Peyer's patch (tissue), 4 donors: ENCODE measurements around the gene NFKBIB. TPM values are rescaled to one million over a fixed set of nuclear protein-coding genes. Genes with fewer than 3 reads are reported as not detected.

ENCODE experiments used
- DNase-seq, 3 donors: peaks; one replicate each; pipeline ENCODE4 v3.0.0-alpha.2; 2017 to 2019
- H3K27ac ChIP-seq, 4 donors: fragments of 200-600 bp; sonication (generic); one replicate each; pipeline ENCODE4 v1.5.1; 2016 to 2019
- H3K27me3 ChIP-seq, 2 donors: fragments of 200-600 bp; sonication (generic); one replicate each; pipeline ENCODE4 v1.5.1; 2019
- H3K36me3 ChIP-seq, 3 donors: fragments of 200-600 bp; sonication (generic); one replicate each; pipeline ENCODE4 v1.5.1; 2016 to 2019
- H3K4me1 ChIP-seq, 4 donors: fragments of 200-600 bp; sonication (generic); one replicate each; pipeline ENCODE4 v1.5.1; 2016 to 2019
- H3K4me3 ChIP-seq, 4 donors: fragments of 200-600 bp; sonication (generic); 1 replicate in 3 of 4; 2 replicates in 1 of 4; pipeline ENCODE4 v1.5.1; 2016 to 2019; ENCODE audit warnings: mild to moderate bottlenecking in 1 of 4
- H3K9me3 ChIP-seq, 4 donors: fragments of 200-600 bp; sonication (generic); one replicate each; pipeline ENCODE4 v1.5.1; 2016 to 2019; ENCODE audit warnings: mild to moderate bottlenecking in 1 of 4
- POLR2A ChIP-seq, 2 donors: fragments of 450-650 bp; IDR thresholded peaks; one replicate each; pipeline ENCODE4 v1.5.1; 2017; ENCODE audit warnings: antibody characterized with exemption in 2 of 2, mild to moderate bottlenecking in 2 of 2, moderate library complexity in 2 of 2
- total RNA-seq, 4 donors: library from RNA; depleted of rRNA; stranded (reverse); fragments of >200 nt; gene quantifications; one replicate each; pipeline ENCODE4 v1.1.0, GENCODE V29; 2016
- TF ChIP-seq, protein P1 (sequence below), 6 experiments: fragments of 450-650 bp in 4 of 6; fragments of 200-600 bp in 2 of 6; sonication (generic) in 1 of 6; IDR thresholded peaks; one replicate each; pipeline ENCODE4 v1.5.1; 2017 to 2019; ENCODE audit warnings: antibody characterized with exemption in 6 of 6, mild to moderate bottlenecking in 3 of 6, moderate library complexity in 1 of 6

NFKBIB gene
- total RNA-seq, 4 donors from 2014 or later: 12.4 to 27.7 (median 22.8) TPM

DNA sequence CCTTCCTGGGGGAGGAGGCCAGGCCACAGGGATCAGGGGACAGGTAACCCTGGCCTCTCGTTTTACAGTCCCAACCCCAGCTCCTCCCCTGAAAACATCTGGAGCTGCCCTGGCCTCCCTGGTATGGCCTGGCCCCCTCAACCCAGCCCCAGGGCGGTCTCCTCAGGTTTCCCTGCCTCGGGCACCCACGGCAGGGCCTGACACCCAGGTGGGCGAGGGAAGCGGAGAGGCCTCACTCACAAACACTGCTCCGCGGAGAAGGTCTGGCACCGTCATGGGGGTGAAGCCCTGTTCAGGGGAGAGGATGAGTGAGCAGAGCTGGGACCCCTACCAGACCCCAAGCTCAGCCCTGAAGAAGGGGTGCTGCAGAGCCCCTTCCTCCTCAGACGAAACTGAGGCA is 18.8 kb downstream of the NFKBIB start:
- Histone ChIP-seq H3K4me1 (no peaks in the 10 kb centered on the region), H3K4me3 (no peak overlapping the region), H3K27ac (no peak overlapping the region), H3K9me3 (no peaks in the 10 kb centered on the region), H3K36me3 (peaks cover 0 to 15% (median 0%) of the 10 kb centered on the region in 3 donors), H3K27me3 (no peaks in the 10 kb centered on the region)
- TF ChIP-seq POLR2A (IDR thresholded peaks at IDR 0.05): no peak
- TF ChIP-seq, protein P1, sequence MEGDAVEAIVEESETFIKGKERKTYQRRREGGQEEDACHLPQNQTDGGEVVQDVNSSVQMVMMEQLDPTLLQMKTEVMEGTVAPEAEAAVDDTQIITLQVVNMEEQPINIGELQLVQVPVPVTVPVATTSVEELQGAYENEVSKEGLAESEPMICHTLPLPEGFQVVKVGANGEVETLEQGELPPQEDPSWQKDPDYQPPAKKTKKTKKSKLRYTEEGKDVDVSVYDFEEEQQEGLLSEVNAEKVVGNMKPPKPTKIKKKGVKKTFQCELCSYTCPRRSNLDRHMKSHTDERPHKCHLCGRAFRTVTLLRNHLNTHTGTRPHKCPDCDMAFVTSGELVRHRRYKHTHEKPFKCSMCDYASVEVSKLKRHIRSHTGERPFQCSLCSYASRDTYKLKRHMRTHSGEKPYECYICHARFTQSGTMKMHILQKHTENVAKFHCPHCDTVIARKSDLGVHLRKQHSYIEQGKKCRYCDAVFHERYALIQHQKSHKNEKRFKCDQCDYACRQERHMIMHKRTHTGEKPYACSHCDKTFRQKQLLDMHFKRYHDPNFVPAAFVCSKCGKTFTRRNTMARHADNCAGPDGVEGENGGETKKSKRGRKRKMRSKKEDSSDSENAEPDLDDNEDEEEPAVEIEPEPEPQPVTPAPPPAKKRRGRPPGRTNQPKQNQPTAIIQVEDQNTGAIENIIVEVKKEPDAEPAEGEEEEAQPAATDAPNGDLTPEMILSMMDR (IDR thresholded peaks at IDR 0.05): no peak
- DNase-seq: peak in 1 of 3 donors; percentile 47

DNA sequence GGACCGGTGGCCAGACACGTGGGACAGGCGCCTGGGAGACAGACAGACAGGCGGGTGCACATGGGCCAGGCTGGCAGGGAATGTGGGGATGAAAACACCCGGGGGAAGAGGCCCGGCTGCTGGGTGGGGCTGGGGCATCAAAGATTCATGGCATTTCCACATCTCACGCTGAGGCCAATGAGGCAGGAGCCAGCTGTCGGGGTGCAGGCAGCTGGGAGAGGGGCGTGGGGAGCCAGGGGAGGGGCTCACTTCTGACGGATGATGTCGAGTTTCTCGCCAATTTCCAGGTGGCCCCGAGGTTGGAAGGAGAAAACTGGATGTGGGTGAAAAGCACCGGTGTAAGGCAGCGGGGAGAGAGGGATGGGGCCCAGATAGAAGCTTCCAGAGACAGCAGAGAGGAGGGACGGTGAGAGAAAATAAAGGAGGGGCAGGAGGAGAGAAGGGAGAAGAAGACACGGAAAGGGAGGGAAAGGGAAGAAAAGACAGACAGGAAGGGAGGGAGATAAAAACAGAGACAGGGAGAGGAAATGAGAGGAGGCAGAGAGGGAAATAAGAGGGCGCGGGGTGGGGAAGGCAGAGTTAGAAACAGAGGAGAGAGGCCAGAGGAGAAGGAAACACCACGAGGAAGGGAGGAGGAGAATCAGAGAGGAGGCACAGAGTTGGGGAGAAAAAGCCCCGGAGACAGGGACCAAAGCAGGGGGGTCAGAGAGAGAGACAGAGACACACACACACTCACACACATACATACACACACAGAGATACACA is 20.2 kb downstream of the NFKBIB start:
- DNase-seq: peak in 1 of 3 donors; percentile 19
- no peak for TF ChIP-seq POLR2A (IDR thresholded peaks at IDR 0.05)
- TF ChIP-seq, protein P1 (IDR thresholded peaks at IDR 0.05): no peak
- Histone ChIP-seq H3K27ac (no peak overlapping the region), H3K4me3 (no peak overlapping the region), H3K9me3 (no peaks in the 10 kb centered on the region), H3K27me3 (no peaks in the 10 kb centered on the region), H3K36me3 (peaks cover 0 to 24% (median 0%) of the 10 kb centered on the region in 3 donors), H3K4me1 (no peaks in the 10 kb centered on the region)

DNA sequence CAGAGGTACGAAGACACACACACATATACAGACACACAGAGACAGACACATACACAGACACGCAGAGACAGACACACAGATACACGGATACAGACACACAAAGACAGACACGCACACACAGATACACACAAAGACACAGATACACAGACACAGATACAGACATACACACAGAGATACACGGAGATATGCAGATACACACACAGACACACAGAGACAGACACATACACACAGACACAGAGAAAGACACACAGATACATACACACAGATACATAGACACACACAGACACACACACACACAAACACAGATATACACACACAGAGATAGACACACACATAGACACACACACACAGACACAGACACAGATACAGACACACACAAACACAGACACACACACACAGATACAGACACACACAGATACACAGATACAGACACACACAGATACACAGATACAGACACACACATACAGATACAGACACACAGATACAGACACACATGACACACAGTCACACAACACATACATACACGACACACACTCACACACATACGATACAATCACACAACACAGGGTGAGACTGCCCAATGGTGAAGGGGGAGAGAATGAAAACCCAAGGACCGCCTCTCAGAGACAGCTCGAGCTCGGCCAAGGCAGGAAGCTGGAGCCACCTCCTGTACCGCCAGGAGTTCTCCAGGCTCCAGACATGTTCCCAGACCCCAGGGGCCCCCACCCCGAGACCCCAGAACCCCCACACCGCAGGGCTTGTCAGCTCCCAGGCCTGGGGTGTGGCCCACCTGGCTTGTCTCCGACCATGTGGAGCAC is 21.0 kb downstream of the NFKBIB start:
- H3K4me1 ChIP-seq: no peaks in the 10 kb centered on the region
- H3K27ac ChIP-seq: no peak overlapping the region
- TF ChIP-seq POLR2A (IDR thresholded peaks at IDR 0.05): no peak
- TF ChIP-seq, protein P1 (IDR thresholded peaks at IDR 0.05): no peak
- no peaks in the 10 kb centered on the region for H3K27me3 ChIP-seq
- H3K4me3 ChIP-seq: no peak overlapping the region
- H3K9me3 ChIP-seq: no peaks in the 10 kb centered on the region
- peaks cover 0 to 30% (median 0%) of the 10 kb centered on the region in 3 donors for H3K36me3 ChIP-seq
- no peak for DNase-seq

DNA sequence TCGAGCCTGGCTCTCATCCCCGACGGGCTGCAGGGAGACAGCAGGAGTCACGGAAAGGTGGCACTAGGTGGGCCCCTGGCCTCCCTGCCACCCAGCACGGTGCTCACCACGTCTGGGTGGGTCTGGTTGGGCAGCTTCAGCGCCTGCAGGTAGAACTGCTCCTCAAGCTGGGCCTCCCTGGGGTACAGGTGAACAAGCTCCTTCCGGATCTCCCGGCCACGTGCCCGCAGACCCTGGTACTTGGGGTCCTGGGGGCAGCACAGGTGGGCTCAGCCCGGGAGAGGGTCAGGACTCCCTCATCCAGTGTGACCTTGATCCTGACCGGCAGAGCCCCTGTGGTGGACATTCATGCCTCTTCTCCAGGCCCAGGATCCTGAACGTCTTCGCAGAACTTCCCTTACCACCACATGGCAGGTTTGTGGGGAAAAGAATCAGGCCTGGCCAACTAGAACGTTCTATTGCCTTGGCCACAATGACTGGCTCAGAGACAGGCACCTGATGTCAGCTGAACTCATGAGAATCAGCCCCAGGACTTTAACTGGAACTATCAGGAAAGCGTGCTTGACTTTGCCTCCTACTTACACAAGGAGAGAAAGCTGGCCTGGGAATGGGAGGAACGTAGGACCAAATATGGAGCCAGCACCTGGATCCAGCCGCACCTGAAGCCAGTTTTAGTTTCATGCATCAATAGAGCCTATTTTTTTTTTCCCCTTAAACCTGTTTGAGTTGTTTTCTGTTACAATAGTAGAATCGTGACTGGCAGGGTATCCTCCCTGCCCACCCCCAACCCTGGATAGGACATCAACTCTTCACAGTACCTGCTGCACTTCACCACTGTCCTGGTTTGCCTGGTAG is 21.9 kb downstream of the NFKBIB start:
- Histone ChIP-seq H3K4me1 (no peaks in the 10 kb centered on the region), H3K9me3 (no peaks in the 10 kb centered on the region), H3K4me3 (no peak overlapping the region), H3K36me3 (peaks cover 0 to 30% (median 0%) of the 10 kb centered on the region in 3 donors), H3K27me3 (no peaks in the 10 kb centered on the region), H3K27ac (no peak overlapping the region)
- TF ChIP-seq POLR2A (IDR thresholded peaks at IDR 0.05): no peak
- peak in 1 of 3 donors; percentile 39 for DNase-seq

DNA sequence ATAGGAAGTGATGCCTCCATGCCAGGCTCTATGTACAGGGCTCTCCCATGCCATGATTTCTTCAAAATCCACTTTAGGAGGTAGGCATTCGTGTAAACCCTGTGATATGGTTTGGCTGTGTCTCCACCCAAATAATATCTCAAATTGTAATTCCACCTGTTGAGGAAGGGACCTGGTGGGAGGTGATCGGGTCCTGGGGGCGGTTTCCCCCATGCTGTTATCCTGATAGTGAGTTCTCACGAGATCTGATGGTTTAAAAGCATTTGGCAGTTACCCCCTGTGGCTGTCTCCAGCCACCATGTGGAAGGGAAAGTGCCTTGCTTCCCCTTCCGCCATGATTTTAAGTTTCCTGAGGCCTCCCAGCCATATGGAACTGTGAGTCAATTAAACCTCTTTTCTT is 22.7 kb downstream of the NFKBIB start:
- TF ChIP-seq, protein P1 (IDR thresholded peaks at IDR 0.05): no peak
- TF ChIP-seq POLR2A (IDR thresholded peaks at IDR 0.05): no peak
- no peak overlapping the region for H3K27ac ChIP-seq
- H3K4me1 ChIP-seq: no peaks in the 10 kb centered on the region
- DNase-seq: peak in 1 of 3 donors; percentile 0
- peaks cover 0 to 30% (median 0%) of the 10 kb centered on the region in 3 donors for H3K36me3 ChIP-seq
- H3K4me3 ChIP-seq: no peak overlapping the region
- no peaks in the 10 kb centered on the region for H3K9me3 ChIP-seq
- H3K27me3 ChIP-seq: no peaks in the 10 kb centered on the region
